HG03439 (cell line): ENCODE measurements around the gene GYS2.
A peak's percentile ranks its signal among the peaks of the same experiment; 100 is the strongest.

Experiments used
- ATAC-seq: cut with Tn5 transposase; IDR thresholded peaks from one replicate; pipeline ENCODE4 v1.9.1; 2021; ENCODE audit warnings: mild to moderate bottlenecking, moderate library complexity; ENCODE audit not compliant: unreplicated experiment

The GYS2 gene

GRCh38 chr12:21558100-21558679 is 46.5 kb downstream of the GYS2 start:
- ATAC-seq: no peak

GRCh38 chr12:21553329-21553675 is 51.3 kb downstream of the GYS2 start:
- no peak for ATAC-seq

GRCh38 chr12:21552635-21553328 is 51.9 kb downstream of the GYS2 start:
- ATAC-seq: no peak

- ATAC-seq: no peak
Measured at GRCh38 chr12:21551841-21552465, 52.7 kb downstream of the GYS2 start.

GRCh38 chr12:21547437-21547836 is 57.2 kb downstream of the GYS2 start:
- ATAC-seq: no peak

GRCh38 chr12:21546716-21547115 is 57.9 kb downstream of the GYS2 start:
- no peak for ATAC-seq

GRCh38 chr12:21545557-21545956 is 59.1 kb downstream of the GYS2 start:
- no peak for ATAC-seq

- ATAC-seq: no peak
Measured at GRCh38 chr12:21543151-21543550, 61.5 kb downstream of the GYS2 start.

GRCh38 chr12:21542403-21542802 is 62.2 kb downstream of the GYS2 start:
- no peak for ATAC-seq

GRCh38 chr12:21541773-21542172 is 62.9 kb downstream of the GYS2 start:
- ATAC-seq: no peak

GRCh38 chr12:21539797-21540196 is 64.8 kb downstream of the GYS2 start:
- ATAC-seq: no peak

GRCh38 chr12:21538061-21538653 is 66.5 kb downstream of the GYS2 start:
- ATAC-seq: no peak

- ATAC-seq: no peak
Measured at GRCh38 chr12:21529456-21529855, 75.2 kb downstream of the GYS2 start.

GRCh38 chr12:21528953-21529352 is 75.7 kb downstream of the GYS2 start:
- no peak for ATAC-seq

- peak; percentile 98 for ATAC-seq
Measured at GRCh38 chr12:21527451-21528180, 77.0 kb downstream of the GYS2 start.

GRCh38 chr12:21526721-21527345 is 77.8 kb downstream of the GYS2 start:
- no peak for ATAC-seq

GRCh38 chr12:21526053-21526452 is 78.6 kb downstream of the GYS2 start, which contains the start of gene SPX:
Gene SPX (plus strand): TSS chr12:21526296. CDS start chr12:21526473, 177 bp downstream.
- ATAC-seq: no peak

GRCh38 chr12:21523148-21523547 is 81.5 kb downstream of the GYS2 start:
- ATAC-seq: no peak

GRCh38 chr12:21521541-21521940 is 83.1 kb downstream of the GYS2 start:
- no peak for ATAC-seq

GRCh38 chr12:21518451-21518850 is 86.2 kb downstream of the GYS2 start:
- ATAC-seq: no peak

GRCh38 chr12:21516281-21516680 is 88.4 kb downstream of the GYS2 start:
- ATAC-seq: no peak
